Measurements from ENCODE around the gene BRMS1. TPM values are rescaled to one million over a fixed set of nuclear protein-coding genes. Genes with fewer than 3 reads are reported as not detected.
A peak's percentile ranks its signal among the peaks of the same experiment; 100 is the strongest.

BRMS1 gene
- total RNA-seq, 3 donors from 2014 or later: 35.9 to 47.6 (median 39.3) TPM

- intact Hi-C loops (cut with DNase I, micrococcal nuclease): no loop called here
- H3K36me3 ChIP-seq (ENCODE audit: low read depth): no peaks in the 10 kb centered on the region
- H3K4me3 ChIP-seq: no peak overlapping the region
- no peaks in the 10 kb centered on the region for H3K9me3 ChIP-seq
- ATAC-seq (no peak), DNase-seq (peak in 2 of 3 donors; percentile 24 to 48)
- no peak for TF ChIP-seq CTCF (IDR thresholded peaks at IDR 0.05)
- peaks cover 25% of the 10 kb centered on the region for H3K4me1 ChIP-seq (ENCODE audit: low read depth)
Measured at GRCh38 chr11:66333220-66333877, 11.6 kb downstream of the BRMS1 start.

- Histone ChIP-seq H3K9me3 (no peaks in the 10 kb centered on the region), H3K4me1 (ENCODE audit: low read depth) (peaks cover 31% of the 10 kb centered on the region), H3K4me3 (no peak overlapping the region), H3K36me3 (ENCODE audit: low read depth) (no peaks in the 10 kb centered on the region)
- intact Hi-C loops (cut with DNase I, micrococcal nuclease): no loop called here
- DNase-seq (no peak), ATAC-seq (no peak)
- TF ChIP-seq CTCF (IDR thresholded peaks at IDR 0.05): no peak
Measured at GRCh38 chr11:66332371-66333219, 12.3 kb downstream of the BRMS1 start.

GRCh38 chr11:66331542-66332370 is 13.1 kb downstream of the BRMS1 start:
- TF ChIP-seq CTCF (IDR thresholded peaks at IDR 0.05): no peak
- ATAC-seq: no peak
- no peaks in the 10 kb centered on the region for H3K9me3 ChIP-seq
- H3K36me3 ChIP-seq (ENCODE audit: low read depth): no peaks in the 10 kb centered on the region
- H3K4me1 ChIP-seq (ENCODE audit: low read depth): peaks cover 26% of the 10 kb centered on the region
- DNase-seq: peak in 1 of 3 donors; percentile 39
- no peak overlapping the region for H3K4me3 ChIP-seq
- intact Hi-C loops (cut with DNase I, micrococcal nuclease): no loop called here

GRCh38 chr11:66330931-66331330 is 14.0 kb downstream of the BRMS1 start:
- peak in 1 of 3 donors; percentile 44 for DNase-seq
- Histone ChIP-seq H3K4me1 (ENCODE audit: low read depth) (peaks cover 21% of the 10 kb centered on the region), H3K9me3 (no peaks in the 10 kb centered on the region), H3K36me3 (ENCODE audit: low read depth) (no peaks in the 10 kb centered on the region), H3K4me3 (no peak overlapping the region)
- intact Hi-C loops (cut with DNase I, micrococcal nuclease): no loop called here
- no peak for ATAC-seq
- no peak for TF ChIP-seq CTCF (IDR thresholded peaks at IDR 0.05)

GRCh38 chr11:66329165-66329673 is 15.7 kb downstream of the BRMS1 start:
- ATAC-seq: no peak
- Histone ChIP-seq H3K9me3 (no peaks in the 10 kb centered on the region), H3K4me1 (ENCODE audit: low read depth) (peaks cover 11% of the 10 kb centered on the region), H3K36me3 (ENCODE audit: low read depth) (no peaks in the 10 kb centered on the region), H3K4me3 (no peak overlapping the region)
- intact Hi-C loops (cut with DNase I, micrococcal nuclease): no loop called here
- DNase-seq: peak in 1 of 3 donors; percentile 7
- TF ChIP-seq CTCF (IDR thresholded peaks at IDR 0.05): no peak
